GM06990 (cell line): ENCODE results near the gene CDH22.

Experiments
- DNase-seq: peaks from one replicate; pipeline ENCODE4 v3.0.0-alpha.2; 2011; ENCODE audit not compliant: insufficient read length; ENCODE audit errors: extremely low read depth
- H3K27me3 ChIP-seq: replicated peaks from 2 replicates; pipeline ENCODE4 v1.6.0; 2011; ENCODE audit warnings: low read length; ENCODE audit not compliant: control insufficient read depth, insufficient read depth
- H3K36me3 ChIP-seq: 2 replicates; pipeline ENCODE4 v1.5.1; 2011; ENCODE audit warnings: low read length; ENCODE audit not compliant: control insufficient read depth, insufficient read depth
- H3K4me3 ChIP-seq: replicated peaks from 2 replicates; pipeline ENCODE4 v1.5.1; 2011; ENCODE audit warnings: low read depth, mild to moderate bottlenecking, control low read depth, low read length
- TF ChIP-seq, protein P1 (sequence below): IDR thresholded peaks from 2 replicates; pipeline ENCODE4 v1.5.1; 2011; ENCODE audit warnings: low read length, control low read depth, mild to moderate bottlenecking, inconsistent platforms; ENCODE audit not compliant: insufficient read depth, poor library complexity, severe bottlenecking

The CDH22 gene

GRCh38 chr20:46260480-46260879 lies 47.8 kb downstream of the CDH22 start:
- DNase-seq: no peak
- H3K4me3 ChIP-seq: no peak overlapping the region
- no peaks in the 10 kb centered on the region; the same call in 1 of the 2 replicates for H3K27me3 ChIP-seq

DNA sequence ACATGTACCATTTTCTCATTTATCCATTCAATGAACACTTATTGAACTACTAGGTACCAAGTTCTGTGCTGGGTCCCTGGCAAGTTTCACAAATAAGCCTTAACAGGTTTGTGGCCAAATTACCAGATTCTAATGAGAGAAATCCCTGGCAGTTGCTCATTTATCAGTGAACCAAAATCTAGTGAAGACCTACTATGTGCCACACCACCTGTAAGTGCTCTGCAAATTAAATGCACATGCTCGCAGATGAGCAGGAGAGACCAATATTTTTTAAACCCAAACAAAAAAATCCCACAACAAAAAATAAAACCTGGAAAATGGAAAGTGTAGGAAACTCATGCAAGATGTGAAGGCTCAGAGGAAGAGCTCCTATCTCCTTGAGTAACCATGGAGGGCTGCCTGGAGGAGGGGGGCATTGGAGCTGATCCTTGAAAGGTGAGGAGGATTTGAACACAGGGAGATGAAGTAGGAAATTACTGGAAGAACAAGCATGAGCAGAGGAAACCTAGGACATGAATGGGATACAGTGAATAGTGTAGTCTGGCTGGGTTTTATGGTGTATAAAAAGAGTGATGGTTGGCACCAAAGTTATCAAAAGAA lies 48.9 kb downstream of the CDH22 start:
- DNase-seq: no peak
- TF ChIP-seq, protein P1, sequence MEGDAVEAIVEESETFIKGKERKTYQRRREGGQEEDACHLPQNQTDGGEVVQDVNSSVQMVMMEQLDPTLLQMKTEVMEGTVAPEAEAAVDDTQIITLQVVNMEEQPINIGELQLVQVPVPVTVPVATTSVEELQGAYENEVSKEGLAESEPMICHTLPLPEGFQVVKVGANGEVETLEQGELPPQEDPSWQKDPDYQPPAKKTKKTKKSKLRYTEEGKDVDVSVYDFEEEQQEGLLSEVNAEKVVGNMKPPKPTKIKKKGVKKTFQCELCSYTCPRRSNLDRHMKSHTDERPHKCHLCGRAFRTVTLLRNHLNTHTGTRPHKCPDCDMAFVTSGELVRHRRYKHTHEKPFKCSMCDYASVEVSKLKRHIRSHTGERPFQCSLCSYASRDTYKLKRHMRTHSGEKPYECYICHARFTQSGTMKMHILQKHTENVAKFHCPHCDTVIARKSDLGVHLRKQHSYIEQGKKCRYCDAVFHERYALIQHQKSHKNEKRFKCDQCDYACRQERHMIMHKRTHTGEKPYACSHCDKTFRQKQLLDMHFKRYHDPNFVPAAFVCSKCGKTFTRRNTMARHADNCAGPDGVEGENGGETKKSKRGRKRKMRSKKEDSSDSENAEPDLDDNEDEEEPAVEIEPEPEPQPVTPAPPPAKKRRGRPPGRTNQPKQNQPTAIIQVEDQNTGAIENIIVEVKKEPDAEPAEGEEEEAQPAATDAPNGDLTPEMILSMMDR: no peak
- H3K4me3 ChIP-seq: no peak overlapping the region
- no peaks in the 10 kb centered on the region; the same call in 1 of the 2 replicates for H3K27me3 ChIP-seq
- no peaks in the 10 kb centered on the region for H3K36me3 ChIP-seq

More at GRCh38 chr20:46260480-46260879, 47.8 kb downstream of the CDH22 start:
- TF ChIP-seq, protein P1: no peak
- H3K36me3 ChIP-seq: no peaks in the 10 kb centered on the region

- Histone ChIP-seq H3K4me3 (no peak overlapping the region), H3K36me3 (no peaks in the 10 kb centered on the region), H3K27me3 (no peaks in the 10 kb centered on the region; the same call in 1 of the 2 replicates)
- no peak for DNase-seq
- TF ChIP-seq, protein P1: no peak
Observed at GRCh38 chr20:46257887-46258286, 50.4 kb downstream of the CDH22 start.

DNA sequence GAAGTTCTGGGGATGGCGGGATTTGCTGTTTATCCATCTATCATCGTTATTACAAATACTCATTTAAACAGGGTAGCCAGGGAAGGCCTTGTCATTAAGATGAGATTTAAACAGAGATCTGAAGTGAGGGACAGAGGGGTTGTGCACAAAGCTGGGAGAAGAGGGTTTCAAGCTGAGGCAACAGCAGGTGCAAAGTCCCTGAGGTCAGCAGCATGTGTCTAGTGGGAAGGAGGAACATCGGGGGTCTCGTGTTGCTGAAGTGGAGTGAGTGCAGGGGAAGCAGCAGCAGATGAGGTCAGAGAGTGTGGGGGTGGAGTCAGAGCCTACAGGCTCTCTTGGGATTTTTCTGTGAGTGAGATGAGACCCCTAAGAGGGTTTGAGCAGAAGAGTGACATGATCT lies 52.0 kb downstream of the CDH22 start:
- Histone ChIP-seq H3K36me3 (no peaks in the 10 kb centered on the region), H3K4me3 (no peak overlapping the region), H3K27me3 (peaks cover 1% of the 10 kb centered on the region; the same call in 1 of the 2 replicates)
- TF ChIP-seq, protein P1: no peak
- DNase-seq: no peak

GRCh38 chr20:46255440-46256104 lies 52.7 kb downstream of the CDH22 start:
- TF ChIP-seq, protein P1: no peak
- H3K36me3 ChIP-seq: no peaks in the 10 kb centered on the region
- no peak overlapping the region for H3K4me3 ChIP-seq
- H3K27me3 ChIP-seq: peaks cover 1% of the 10 kb centered on the region; the same call in 1 of the 2 replicates
- DNase-seq: no peak
